Mammary epithelial cell (primary cell): Measurements from ENCODE around the gene ANKRD13C.

Experiments used
- EZH2 ChIP-seq: IDR thresholded peaks from 2 replicates; pipeline ENCODE4 v1.6.1; 2012; ENCODE audit warnings: low read length, inconsistent platforms, borderline replicate concordance
- TF ChIP-seq, protein P1 (sequence below), 2 donors: IDR thresholded peaks in 1 of 2; conservative IDR thresholded peaks in 1 of 2; 2 replicates each; pipeline ENCODE4 v1.5.1; 2011 to 2012; ENCODE audit warnings: inconsistent platforms in 2 of 2, low read length in 2 of 2, mild to moderate bottlenecking in 2 of 2, control low read depth in 1 of 2, low read depth in 1 of 2; ENCODE audit not compliant: insufficient read depth in 1 of 2; ENCODE audit errors: extremely low read depth in 1 of 2

DNA sequence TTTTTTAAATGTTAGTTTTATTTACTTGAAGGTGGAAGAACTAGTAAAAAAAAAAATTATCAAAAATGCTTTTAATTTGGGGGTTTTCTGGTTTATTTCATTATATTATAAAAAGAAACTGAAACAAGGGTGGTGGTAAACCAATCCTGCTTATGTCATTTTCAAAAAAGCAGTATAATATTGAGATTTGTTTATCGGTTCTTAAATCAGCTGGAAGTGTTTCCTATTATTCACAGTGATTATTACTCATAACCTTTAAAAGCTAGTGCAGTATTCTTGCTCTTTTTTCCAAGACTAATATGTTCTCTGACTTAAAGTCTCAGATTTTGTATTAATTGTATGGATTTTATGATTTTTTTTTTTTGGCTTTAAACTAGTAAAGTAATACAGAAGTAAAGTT, 143.7 kb downstream of the ANKRD13C start:
- TF ChIP-seq, protein P1, sequence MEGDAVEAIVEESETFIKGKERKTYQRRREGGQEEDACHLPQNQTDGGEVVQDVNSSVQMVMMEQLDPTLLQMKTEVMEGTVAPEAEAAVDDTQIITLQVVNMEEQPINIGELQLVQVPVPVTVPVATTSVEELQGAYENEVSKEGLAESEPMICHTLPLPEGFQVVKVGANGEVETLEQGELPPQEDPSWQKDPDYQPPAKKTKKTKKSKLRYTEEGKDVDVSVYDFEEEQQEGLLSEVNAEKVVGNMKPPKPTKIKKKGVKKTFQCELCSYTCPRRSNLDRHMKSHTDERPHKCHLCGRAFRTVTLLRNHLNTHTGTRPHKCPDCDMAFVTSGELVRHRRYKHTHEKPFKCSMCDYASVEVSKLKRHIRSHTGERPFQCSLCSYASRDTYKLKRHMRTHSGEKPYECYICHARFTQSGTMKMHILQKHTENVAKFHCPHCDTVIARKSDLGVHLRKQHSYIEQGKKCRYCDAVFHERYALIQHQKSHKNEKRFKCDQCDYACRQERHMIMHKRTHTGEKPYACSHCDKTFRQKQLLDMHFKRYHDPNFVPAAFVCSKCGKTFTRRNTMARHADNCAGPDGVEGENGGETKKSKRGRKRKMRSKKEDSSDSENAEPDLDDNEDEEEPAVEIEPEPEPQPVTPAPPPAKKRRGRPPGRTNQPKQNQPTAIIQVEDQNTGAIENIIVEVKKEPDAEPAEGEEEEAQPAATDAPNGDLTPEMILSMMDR (conservative IDR thresholded peaks at IDR 0.05 in 1 of 2, IDR thresholded peaks at IDR 0.05 in 1 of 2; ENCODE audit: extremely low read depth in 1 of 2, insufficient read depth in 1 of 2, low read depth in 1 of 2, low read length in 2 of 2): no peak
- no peak for TF ChIP-seq EZH2
